Measurements from ENCODE around the gene SLC38A9. TPM values are rescaled to one million over a fixed set of nuclear protein-coding genes. Genes with fewer than 3 reads are reported as not detected.
A peak's percentile ranks its signal among the peaks of the same experiment; 100 is the strongest.

SLC38A9 gene
- total RNA-seq, 3 donors from 2014 or later, result 20.2 to 28.1 (median 20.6) TPM

DNA sequence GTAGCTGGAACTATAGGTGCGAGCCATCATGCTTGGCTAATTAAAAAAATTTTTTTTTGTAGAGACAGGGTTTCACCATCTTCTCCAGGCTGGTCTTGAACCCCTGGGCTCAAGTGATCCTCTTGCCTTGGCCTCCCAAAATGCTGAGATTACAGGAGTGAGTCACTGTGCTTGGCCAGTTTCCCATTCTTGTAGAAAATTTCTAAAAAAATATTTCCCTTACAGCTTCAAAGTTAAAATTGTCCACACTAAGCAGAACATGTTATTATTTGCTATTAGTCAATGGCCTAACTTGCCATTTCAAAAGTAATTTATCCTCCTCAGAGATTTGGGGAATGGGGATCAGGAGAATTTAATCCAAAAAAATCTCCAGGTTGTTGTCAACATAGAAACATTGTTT lies 40.1 kb downstream of the SLC38A9 start:
- TF ChIP-seq, protein P1, sequence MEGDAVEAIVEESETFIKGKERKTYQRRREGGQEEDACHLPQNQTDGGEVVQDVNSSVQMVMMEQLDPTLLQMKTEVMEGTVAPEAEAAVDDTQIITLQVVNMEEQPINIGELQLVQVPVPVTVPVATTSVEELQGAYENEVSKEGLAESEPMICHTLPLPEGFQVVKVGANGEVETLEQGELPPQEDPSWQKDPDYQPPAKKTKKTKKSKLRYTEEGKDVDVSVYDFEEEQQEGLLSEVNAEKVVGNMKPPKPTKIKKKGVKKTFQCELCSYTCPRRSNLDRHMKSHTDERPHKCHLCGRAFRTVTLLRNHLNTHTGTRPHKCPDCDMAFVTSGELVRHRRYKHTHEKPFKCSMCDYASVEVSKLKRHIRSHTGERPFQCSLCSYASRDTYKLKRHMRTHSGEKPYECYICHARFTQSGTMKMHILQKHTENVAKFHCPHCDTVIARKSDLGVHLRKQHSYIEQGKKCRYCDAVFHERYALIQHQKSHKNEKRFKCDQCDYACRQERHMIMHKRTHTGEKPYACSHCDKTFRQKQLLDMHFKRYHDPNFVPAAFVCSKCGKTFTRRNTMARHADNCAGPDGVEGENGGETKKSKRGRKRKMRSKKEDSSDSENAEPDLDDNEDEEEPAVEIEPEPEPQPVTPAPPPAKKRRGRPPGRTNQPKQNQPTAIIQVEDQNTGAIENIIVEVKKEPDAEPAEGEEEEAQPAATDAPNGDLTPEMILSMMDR (IDR thresholded peaks at IDR 0.05), result no peak
- intact Hi-C loops (cut with DNase I, micrococcal nuclease), result no loop called here
- DNase-seq (no peak), ATAC-seq (no peak)
- H3K9me3 ChIP-seq, result no peaks in the 10 kb centered on the region
- no peak overlapping the region for H3K4me3 ChIP-seq
- no peaks in the 10 kb centered on the region for H3K36me3 ChIP-seq (ENCODE audit: low read depth)
- H3K4me1 ChIP-seq (ENCODE audit: low read depth), result no peaks in the 10 kb centered on the region

- no peak for ATAC-seq
- Histone ChIP-seq H3K9me3 (no peaks in the 10 kb centered on the region), H3K4me3 (no peak overlapping the region), H3K4me1 (ENCODE audit: low read depth) (no peaks in the 10 kb centered on the region), H3K36me3 (ENCODE audit: low read depth) (no peaks in the 10 kb centered on the region)
- DNase-seq, result no peak
- TF ChIP-seq, protein P1 (IDR thresholded peaks at IDR 0.05), result no peak
- intact Hi-C loops (cut with DNase I, micrococcal nuclease), result no loop called here
Measured at GRCh38 chr5:55668356-55668755, 43.8 kb downstream of the SLC38A9 start.

DNA sequence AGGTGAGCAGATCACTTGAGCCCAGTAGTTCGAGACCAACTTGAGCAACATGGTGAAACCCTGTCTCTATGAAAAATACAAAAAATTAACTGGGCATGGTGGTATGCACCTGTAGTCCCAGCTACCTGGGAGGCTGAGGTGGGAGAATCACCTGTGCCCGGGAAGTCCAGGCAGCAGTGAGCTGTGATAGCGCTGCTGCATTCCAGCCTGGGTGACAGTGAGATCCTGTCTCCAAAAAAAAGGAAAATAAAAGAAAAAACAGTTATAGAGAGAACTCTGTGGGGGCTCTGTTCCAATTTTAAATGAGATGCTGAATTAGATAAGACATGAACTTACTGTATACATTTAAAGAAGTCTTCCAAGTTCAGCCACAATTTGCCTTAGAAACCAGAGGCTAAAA lies 44.2 kb downstream of the SLC38A9 start:
- intact Hi-C loops (cut with DNase I, micrococcal nuclease), result no loop called here
- DNase-seq, result no peak
- TF ChIP-seq, protein P1 (IDR thresholded peaks at IDR 0.05), result no peak

DNA sequence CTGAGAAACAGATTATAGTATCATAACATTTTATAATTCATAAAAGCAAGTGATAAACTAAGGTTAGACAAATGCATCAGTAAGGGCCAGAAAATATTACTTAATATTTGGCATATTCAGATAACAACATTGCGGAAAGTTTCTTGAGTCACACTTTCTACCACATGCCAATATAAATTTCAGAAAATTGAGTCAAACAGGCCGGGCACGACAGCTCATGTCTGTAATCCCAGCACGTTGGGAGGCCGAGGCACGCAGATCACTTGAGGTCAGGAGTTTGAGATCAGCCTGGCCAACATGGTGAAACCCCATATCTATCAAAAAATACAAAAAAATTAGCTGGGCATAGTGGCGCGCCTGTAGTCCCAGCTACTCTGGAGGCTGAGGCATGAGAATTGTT lies 47.1 kb downstream of the SLC38A9 start:
- no peak overlapping the region for H3K4me3 ChIP-seq
- TF ChIP-seq, protein P1 (IDR thresholded peaks at IDR 0.05), result no peak
- H3K9me3 ChIP-seq, result no peaks in the 10 kb centered on the region
- no peaks in the 10 kb centered on the region for H3K36me3 ChIP-seq (ENCODE audit: low read depth)
- ATAC-seq, result no peak
- no peak for DNase-seq
- intact Hi-C loops (cut with DNase I, micrococcal nuclease), result no loop called here
- no peaks in the 10 kb centered on the region for H3K4me1 ChIP-seq (ENCODE audit: low read depth)

More for the DNA sequence above, 44.2 kb downstream of the SLC38A9 start:
- Histone ChIP-seq H3K36me3 (ENCODE audit: low read depth) (no peaks in the 10 kb centered on the region), H3K4me3 (no peak overlapping the region), H3K9me3 (no peaks in the 10 kb centered on the region), H3K4me1 (ENCODE audit: low read depth) (no peaks in the 10 kb centered on the region)
- ATAC-seq, result no peak

DNA sequence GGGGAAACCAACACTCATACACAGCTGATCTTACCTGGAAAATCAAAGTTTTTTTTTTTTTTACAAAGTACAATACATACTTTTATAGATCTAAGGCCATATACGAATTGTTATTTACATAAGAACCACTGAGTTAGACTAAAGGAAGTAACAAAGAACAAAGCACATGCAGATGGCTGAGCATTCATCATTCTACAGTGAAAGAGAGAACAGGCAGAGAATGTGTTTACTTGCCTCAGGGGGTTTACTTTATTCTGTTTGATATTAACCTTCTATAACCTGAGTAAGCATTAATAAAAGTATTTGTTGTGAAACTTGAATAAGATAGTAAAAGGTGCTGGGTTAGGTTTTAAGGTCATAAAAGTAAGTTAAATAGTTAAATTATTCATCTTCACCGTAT lies 54.7 kb downstream of the SLC38A9 start:
- intact Hi-C loops (cut with DNase I, micrococcal nuclease), result no loop called here
- Histone ChIP-seq H3K4me3 (no peak overlapping the region), H3K4me1 (ENCODE audit: low read depth) (no peaks in the 10 kb centered on the region), H3K9me3 (no peaks in the 10 kb centered on the region), H3K36me3 (ENCODE audit: low read depth) (no peaks in the 10 kb centered on the region)
- ATAC-seq (peak; percentile 93), DNase-seq (no peak)
- TF ChIP-seq, protein P1 (IDR thresholded peaks at IDR 0.05), result no peak

- DNase-seq (no peak), ATAC-seq (no peak)
- H3K36me3 ChIP-seq (ENCODE audit: low read depth), result no peaks in the 10 kb centered on the region
- intact Hi-C loops (cut with DNase I, micrococcal nuclease), result no loop called here
- H3K4me1 ChIP-seq (ENCODE audit: low read depth), result no peaks in the 10 kb centered on the region
- TF ChIP-seq, protein P1 (IDR thresholded peaks at IDR 0.05), result no peak
- no peak overlapping the region for H3K4me3 ChIP-seq
- H3K9me3 ChIP-seq, result no peaks in the 10 kb centered on the region
Measured at GRCh38 chr5:55650386-55650785, 61.7 kb downstream of the SLC38A9 start.
